HepG2 (cell line): ENCODE results near the gene TMEM271.

ENCODE experiments used
- BCL3 ChIP-seq: sonication (generic); formaldehyde crosslinking; IDR thresholded peaks from 2 replicates; pipeline ENCODE4 v1.5.1; 2020; ENCODE audit warnings: mild to moderate bottlenecking, missing genetic modification reagents, moderate library complexity
- CHD4 ChIP-seq: fragments of 200-600 bp; sonication (generic); IDR thresholded peaks from 2 replicates; pipeline ENCODE4 v1.7.0; 2017; ENCODE audit warnings: mild to moderate bottlenecking, low read length, borderline replicate concordance
- DNMT3B ChIP-seq: conservative IDR thresholded peaks from 2 replicates; pipeline ENCODE4 v1.6.1; 2016; ENCODE audit warnings: missing biosample characterization, control low read depth
- E2F5 ChIP-seq: sonication (generic); formaldehyde crosslinking; conservative IDR thresholded peaks from 2 replicates; pipeline ENCODE4 v1.4.0; 2020; ENCODE audit warnings: missing genetic modification reagents
- FOSL1 ChIP-seq: sonication (generic); formaldehyde crosslinking; IDR thresholded peaks from 2 replicates; pipeline ENCODE4 v1.9.0; 2021; ENCODE audit warnings: missing genetic modification reagents, borderline replicate concordance
- HOMEZ ChIP-seq: IDR thresholded peaks from 2 replicates; pipeline ENCODE4 v1.6.1; 2016; ENCODE audit warnings: low read depth
- MLX ChIP-seq: IDR thresholded peaks from 2 replicates; pipeline ENCODE4 v1.6.1; 2016
- NCOA2 ChIP-seq: sonication (generic); formaldehyde crosslinking; IDR thresholded peaks from 2 replicates; pipeline ENCODE4 v1.8.0; 2022; ENCODE audit warnings: inconsistent platforms
- ZNF839 ChIP-seq: sonication (generic); formaldehyde crosslinking; IDR thresholded peaks from 2 replicates; pipeline ENCODE4 v1.4.0; 2020; ENCODE audit warnings: missing genetic modification reagents, mild to moderate bottlenecking, borderline replicate concordance

- no peak for TF ChIP-seq E2F5
- TF ChIP-seq HOMEZ (CRISPR knock-in tag) = no peak
- no peak for TF ChIP-seq NCOA2 (CRISPR knock-in tag)
- TF ChIP-seq CHD4 = no peak
- TF ChIP-seq BCL3 (CRISPR knock-in tag) = no peak
- TF ChIP-seq ZNF839 (CRISPR knock-in tag) = no peak
- TF ChIP-seq FOSL1 (CRISPR knock-in tag) = no peak
- no peak for TF ChIP-seq MLX (CRISPR knock-in tag)
- no peak for TF ChIP-seq DNMT3B (CRISPR knock-in tag)
Observed at GRCh38 chr4:545612-546011, 30.5 kb downstream of the TMEM271 start.
